ENCODE measurements around the gene INS.
"Not testable (repeated sequence)": the region's sequence is repeated elsewhere in the genome, so short reads cannot be mapped to it uniquely, and the experiment has no call there.

INS gene

GRCh38 chr11:2180347-2180746, 19.3 kb upstream of the INS start:
- Mint-ChIP-seq H3K4me1 (no peaks in the 10 kb centered on the region), H3K27ac (no peak overlapping the region), H3K9me3 (no peaks in the 10 kb centered on the region), H3K27me3 (peaks cover 7 to 12% of the 10 kb centered on the region in 2 donors), H3K36me3 (no peaks in the 10 kb centered on the region), H3K4me3 (no peak overlapping the region)
- ATAC-seq (replicated peaks) (no peak), DNase-seq (no peak)

- DNase-seq (no peak), ATAC-seq (replicated peaks) (no peak)
- Mint-ChIP-seq H3K4me1 (no peaks in the 10 kb centered on the region), H3K27ac (no peak overlapping the region), H3K4me3 (no peak overlapping the region), H3K9me3 (no peaks in the 10 kb centered on the region), H3K36me3 (no peaks in the 10 kb centered on the region), H3K27me3 (peaks cover 0 to 3% of the 10 kb centered on the region in 2 donors)
Measured at GRCh38 chr11:2179516-2179915, 18.5 kb upstream of the INS start.

- Mint-ChIP-seq H3K4me1 (no peaks in the 10 kb centered on the region), H3K4me3 (no peak overlapping the region), H3K9me3 (no peaks in the 10 kb centered on the region), H3K27ac (peak overlapping the region; percentile 25), H3K27me3 (peaks cover 0 to 3% of the 10 kb centered on the region in 2 donors), H3K36me3 (no peaks in the 10 kb centered on the region)
- ATAC-seq (replicated peaks) (no peak), DNase-seq (no peak)
Measured at GRCh38 chr11:2178906-2179494, 18.0 kb upstream of the INS start.

- not testable (repeated sequence) for H3K4me1 Mint-ChIP-seq; H3K4me3 Mint-ChIP-seq; ATAC-seq (replicated peaks); H3K9me3 Mint-ChIP-seq; H3K27ac Mint-ChIP-seq; DNase-seq; H3K27me3 Mint-ChIP-seq; H3K36me3 Mint-ChIP-seq
Measured at GRCh38 chr11:2178055-2178773, 17.2 kb upstream of the INS start.

- Mint-ChIP-seq H3K27ac (no peak overlapping the region), H3K36me3 (no peaks in the 10 kb centered on the region), H3K27me3 (peaks cover 0 to 5% of the 10 kb centered on the region in 2 donors), H3K4me3 (no peak overlapping the region), H3K9me3 (no peaks in the 10 kb centered on the region), H3K4me1 (no peaks in the 10 kb centered on the region)
- no peak for DNase-seq
- ATAC-seq (replicated peaks) = no peak
Measured at GRCh38 chr11:2177076-2177475, 16.1 kb upstream of the INS start.

- ATAC-seq (replicated peaks) (no peak), DNase-seq (no peak)
- Mint-ChIP-seq H3K27ac (no peak overlapping the region), H3K9me3 (no peaks in the 10 kb centered on the region), H3K27me3 (peaks cover under 1 to 5% of the 10 kb centered on the region in 2 donors), H3K4me3 (no peak overlapping the region), H3K36me3 (no peaks in the 10 kb centered on the region), H3K4me1 (no peaks in the 10 kb centered on the region)
Measured at GRCh38 chr11:2176389-2176900, 15.4 kb upstream of the INS start.

GRCh38 chr11:2175659-2176058, 14.7 kb upstream of the INS start:
- Mint-ChIP-seq H3K27me3 (peaks cover 3 to 5% of the 10 kb centered on the region in 2 donors), H3K27ac (no peak overlapping the region), H3K4me3 (no peak overlapping the region), H3K9me3 (no peaks in the 10 kb centered on the region), H3K36me3 (no peaks in the 10 kb centered on the region), H3K4me1 (no peaks in the 10 kb centered on the region)
- ATAC-seq (replicated peaks) = no peak
- DNase-seq = no peak

GRCh38 chr11:2174361-2174760, 13.4 kb upstream of the INS start:
- Mint-ChIP-seq H3K4me1 (no peaks in the 10 kb centered on the region), H3K9me3 (no peaks in the 10 kb centered on the region), H3K27me3 (peaks cover 3 to 5% of the 10 kb centered on the region in 2 donors), H3K36me3 (no peaks in the 10 kb centered on the region), H3K4me3 (no peak overlapping the region), H3K27ac (no peak overlapping the region)
- ATAC-seq (replicated peaks) = no peak
- no peak for DNase-seq

- H3K4me3 Mint-ChIP-seq = no peak overlapping the region
- no peaks in the 10 kb centered on the region for H3K36me3 Mint-ChIP-seq
- no peak overlapping the region for H3K27ac Mint-ChIP-seq
- no peaks in the 10 kb centered on the region for H3K4me1 Mint-ChIP-seq
- peaks cover 3 to 5% of the 10 kb centered on the region in 2 donors for H3K27me3 Mint-ChIP-seq
- DNase-seq (no peak), ATAC-seq (replicated peaks) (no peak)
- H3K9me3 Mint-ChIP-seq = no peaks in the 10 kb centered on the region
Measured at GRCh38 chr11:2173761-2174160, 12.8 kb upstream of the INS start.

GRCh38 chr11:2173150-2173693, 12.2 kb upstream of the INS start:
- Mint-ChIP-seq H3K27ac (peak overlapping the region; percentile 37), H3K9me3 (no peaks in the 10 kb centered on the region), H3K4me3 (no peak overlapping the region), H3K27me3 (peaks cover 3 to 10% of the 10 kb centered on the region in 2 donors), H3K36me3 (no peaks in the 10 kb centered on the region), H3K4me1 (no peaks in the 10 kb centered on the region)
- DNase-seq = no peak
- no peak for ATAC-seq (replicated peaks)

- Mint-ChIP-seq H3K4me3 (no peak overlapping the region), H3K4me1 (no peaks in the 10 kb centered on the region), H3K9me3 (no peaks in the 10 kb centered on the region), H3K27ac (no peak overlapping the region), H3K36me3 (no peaks in the 10 kb centered on the region), H3K27me3 (peaks cover 8 to 15% of the 10 kb centered on the region in 2 donors)
- ATAC-seq (replicated peaks) = no peak
- DNase-seq = no peak
Measured at GRCh38 chr11:2172676-2173075, 11.7 kb upstream of the INS start.

- Mint-ChIP-seq H3K9me3 (no peaks in the 10 kb centered on the region), H3K4me1 (no peaks in the 10 kb centered on the region), H3K27ac (no peak within 1 kb of the TSS), H3K36me3 (no peaks in the 10 kb centered on the region), H3K27me3 (peaks cover 13 to 24% of the 10 kb centered on the region in 2 donors), H3K4me3 (no peak within 1 kb of the TSS)
- no peak for DNase-seq
- no peak for ATAC-seq (replicated peaks)
Measured at GRCh38 chr11:2171591-2172003, 10.6 kb upstream of the INS start, which contains the start of gene TH. Gene TH, minus strand, starts transcription at chr11:2171815. Its CDS starts 29 bp downstream, at chr11:2171786.

- ATAC-seq (replicated peaks) (no peak), DNase-seq (no peak)
- Mint-ChIP-seq H3K4me3 (no peak overlapping the region), H3K4me1 (no peaks in the 10 kb centered on the region), H3K9me3 (no peaks in the 10 kb centered on the region), H3K27ac (no peak overlapping the region), H3K36me3 (no peaks in the 10 kb centered on the region), H3K27me3 (peaks cover 13 to 35% of the 10 kb centered on the region in 2 donors)
Measured at GRCh38 chr11:2169626-2170570, 8.9 kb upstream of the INS start.

- Mint-ChIP-seq H3K27me3 (peaks cover 15 to 38% of the 10 kb centered on the region in 2 donors), H3K9me3 (no peaks in the 10 kb centered on the region), H3K4me3 (no peak overlapping the region), H3K36me3 (no peaks in the 10 kb centered on the region), H3K4me1 (no peaks in the 10 kb centered on the region), H3K27ac (no peak overlapping the region)
- ATAC-seq (replicated peaks) (no peak), DNase-seq (no peak)
Measured at GRCh38 chr11:2169005-2169378, 8.0 kb upstream of the INS start.
